Hepatocyte (in vitro differentiated cells): Measurements from ENCODE around the gene LMF2. TPM values are rescaled to one million over a fixed set of nuclear protein-coding genes. Genes with fewer than 3 reads are reported as not detected.

Source experiments
- DNase-seq: peaks from one replicate; pipeline ENCODE4 v3.0.0-alpha.2; 2016; ENCODE audit warnings: low spot score
- H2AFZ ChIP-seq: fragments of 200-600 bp; sonication (generic); 2 replicates; pipeline ENCODE4 v1.6.0; 2016; ENCODE audit warnings: antibody characterized with exemption, mild to moderate bottlenecking
- H3K27ac ChIP-seq: fragments of 200-600 bp; sonication (generic); 2 replicates; pipeline ENCODE4 v1.5.1; 2016; ENCODE audit warnings: mild to moderate bottlenecking
- H3K27me3 ChIP-seq: fragments of 200-600 bp; sonication (generic); 2 replicates; pipeline ENCODE4 v1.6.1; 2016
- H3K36me3 ChIP-seq: fragments of 200-600 bp; sonication (generic); replicated peaks from 2 replicates; pipeline ENCODE4 v1.5.1; 2016; ENCODE audit warnings: low read depth; ENCODE audit not compliant: insufficient read depth
- H3K4me1 ChIP-seq: fragments of 200-600 bp; sonication (generic); 2 replicates; pipeline ENCODE4 v1.5.1; 2016; ENCODE audit warnings: mild to moderate bottlenecking, moderate library complexity; ENCODE audit not compliant: insufficient read depth
- H3K4me2 ChIP-seq: fragments of 200-600 bp; sonication (generic); 2 replicates; pipeline ENCODE4 v1.6.0; 2016
- H3K4me3 ChIP-seq: fragments of 200-600 bp; sonication (generic); 2 replicates; pipeline ENCODE4 v1.5.1; 2016; ENCODE audit warnings: mild to moderate bottlenecking
- H3K79me2 ChIP-seq: fragments of 200-600 bp; sonication (generic); 2 replicates; pipeline ENCODE4 v1.6.0; 2017; ENCODE audit warnings: mild to moderate bottlenecking
- H3K9me2 ChIP-seq: fragments of 200-600 bp; sonication (generic); replicated peaks from 2 replicates; pipeline ENCODE4 v1.6.0; 2017; ENCODE audit warnings: mild to moderate bottlenecking; ENCODE audit not compliant: insufficient read depth
- H3K9me3 ChIP-seq: fragments of 200-600 bp; sonication (generic); 2 replicates; pipeline ENCODE4 v1.5.1; 2016; ENCODE audit warnings: low read depth, mild to moderate bottlenecking
- H4K20me1 ChIP-seq: fragments of 200-600 bp; sonication (generic); 2 replicates; pipeline ENCODE4 v1.6.0; 2016; ENCODE audit warnings: mild to moderate bottlenecking; ENCODE audit not compliant: insufficient read depth, poor library complexity, severe bottlenecking
- EZH2 ChIP-seq: fragments of 200-600 bp; sonication (generic); IDR thresholded peaks from 2 replicates; pipeline ENCODE4 v1.6.1; 2016; ENCODE audit warnings: antibody characterized with exemption, mild to moderate bottlenecking, borderline replicate concordance
- EZH2phosphoT487 ChIP-seq: fragments of 200-600 bp; sonication (generic); IDR thresholded peaks from one replicate; pipeline ENCODE4 v1.6.1; 2018; ENCODE audit warnings: antibody characterized with exemption, mild to moderate bottlenecking, low read depth, moderate library complexity; ENCODE audit not compliant: unreplicated experiment, severe bottlenecking
- WGBS: methylation state at CpG from one replicate; pipeline ENCODE4 v1.1.6; 2016; ENCODE audit warnings: low lambda C conversion rate; ENCODE audit errors: missing lambda C conversion rate; 5-methylcytosine and 5-hydroxymethylcytosine counted together
- polyA plus RNA-seq: library from polyadenylated mRNA; unstranded; fragments of >200 nt; fragmentation: Nextera tagmentation; extraction: Ambion mirVana; gene quantifications from 2 replicates; pipeline ENCODE4 v1.2.1, GENCODE V29; 2016
- total RNA-seq: library from RNA; depleted of rRNA; stranded (reverse); fragments of >200 nt; gene quantifications from 2 replicates; pipeline ENCODE4 v1.2.3, GENCODE V29; 2014
- TF ChIP-seq, protein P1 (sequence below): fragments of 200-600 bp; sonication (generic); IDR thresholded peaks from 2 replicates; pipeline ENCODE4 v1.5.1; 2016; ENCODE audit warnings: antibody characterized with exemption, mild to moderate bottlenecking; ENCODE audit not compliant: poor library complexity

Gene LMF2
- total and polyA plus RNA-seq, 2 experiments from 2014 or later: 32.8 to 97.6 TPM

- Histone ChIP-seq H2AFZ (no peak overlapping the region), H3K27me3 (no peaks in the 10 kb centered on the region), H3K9me3 (no peaks in the 10 kb centered on the region), H3K36me3 (no peaks in the 10 kb centered on the region), H3K4me3 (no peak overlapping the region), H3K79me2 (peaks cover 63% of the 10 kb centered on the region), H4K20me1 (peaks cover 65% of the 10 kb centered on the region), H3K4me2 (no peak overlapping the region), H3K27ac (no peak overlapping the region), H3K9me2 (no peaks in the 10 kb centered on the region), H3K4me1 (peaks cover 42% of the 10 kb centered on the region)
- DNase-seq: no peak
- TF ChIP-seq, protein P1, sequence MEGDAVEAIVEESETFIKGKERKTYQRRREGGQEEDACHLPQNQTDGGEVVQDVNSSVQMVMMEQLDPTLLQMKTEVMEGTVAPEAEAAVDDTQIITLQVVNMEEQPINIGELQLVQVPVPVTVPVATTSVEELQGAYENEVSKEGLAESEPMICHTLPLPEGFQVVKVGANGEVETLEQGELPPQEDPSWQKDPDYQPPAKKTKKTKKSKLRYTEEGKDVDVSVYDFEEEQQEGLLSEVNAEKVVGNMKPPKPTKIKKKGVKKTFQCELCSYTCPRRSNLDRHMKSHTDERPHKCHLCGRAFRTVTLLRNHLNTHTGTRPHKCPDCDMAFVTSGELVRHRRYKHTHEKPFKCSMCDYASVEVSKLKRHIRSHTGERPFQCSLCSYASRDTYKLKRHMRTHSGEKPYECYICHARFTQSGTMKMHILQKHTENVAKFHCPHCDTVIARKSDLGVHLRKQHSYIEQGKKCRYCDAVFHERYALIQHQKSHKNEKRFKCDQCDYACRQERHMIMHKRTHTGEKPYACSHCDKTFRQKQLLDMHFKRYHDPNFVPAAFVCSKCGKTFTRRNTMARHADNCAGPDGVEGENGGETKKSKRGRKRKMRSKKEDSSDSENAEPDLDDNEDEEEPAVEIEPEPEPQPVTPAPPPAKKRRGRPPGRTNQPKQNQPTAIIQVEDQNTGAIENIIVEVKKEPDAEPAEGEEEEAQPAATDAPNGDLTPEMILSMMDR: no peak
- TF ChIP-seq EZH2 (no peak), EZH2phosphoT487 (no peak)
- WGBS: 68% methylated on average over 5 of the region's 5 CpGs
Observed at GRCh38 chr22:50471962-50472361, 35.5 kb downstream of the LMF2 start.

- Histone ChIP-seq H4K20me1 (peaks cover 65% of the 10 kb centered on the region), H3K27ac (no peak overlapping the region), H3K4me2 (no peak overlapping the region), H3K27me3 (no peaks in the 10 kb centered on the region), H3K36me3 (no peaks in the 10 kb centered on the region), H3K9me3 (no peaks in the 10 kb centered on the region), H3K4me3 (no peak overlapping the region), H3K79me2 (peaks cover 63% of the 10 kb centered on the region), H3K4me1 (peaks cover 42% of the 10 kb centered on the region), H2AFZ (no peak overlapping the region), H3K9me2 (no peaks in the 10 kb centered on the region)
- 92% methylated on average over 21 of the region's 21 CpGs for WGBS
- TF ChIP-seq EZH2: no peak
- TF ChIP-seq, protein P1: no peak
- TF ChIP-seq EZH2phosphoT487: no peak
- no peak for DNase-seq
Observed at GRCh38 chr22:50471197-50471847, 36.2 kb downstream of the LMF2 start.

GRCh38 chr22:50470491-50470890 lies 37.0 kb downstream of the LMF2 start:
- WGBS: 78% methylated on average over 6 of the region's 6 CpGs
- Histone ChIP-seq H3K36me3 (no peaks in the 10 kb centered on the region), H4K20me1 (peaks cover 65% of the 10 kb centered on the region)

More at GRCh38 chr22:50470491-50470890, 37.0 kb downstream of the LMF2 start:
- Histone ChIP-seq H2AFZ (no peak overlapping the region), H3K4me2 (peak overlapping the region; percentile 46), H3K79me2 (peaks cover 63% of the 10 kb centered on the region), H3K9me3 (no peaks in the 10 kb centered on the region), H3K4me1 (peaks cover 42% of the 10 kb centered on the region), H3K9me2 (no peaks in the 10 kb centered on the region), H3K27me3 (no peaks in the 10 kb centered on the region), H3K4me3 (no peak overlapping the region), H3K27ac (peak overlapping the region; percentile 46)
- TF ChIP-seq EZH2 (no peak), EZH2phosphoT487 (no peak)
- TF ChIP-seq, protein P1: no peak
- no peak for DNase-seq
